ENCODE data around the gene KIAA1328.

KIAA1328 gene

GRCh38 chr18:36953047-36953446 lies 124.1 kb downstream of the KIAA1328 start:
- DNase-seq (ENCODE audit: low read depth): no peak

- no peak for DNase-seq (ENCODE audit: low read depth)
Observed at GRCh38 chr18:36960038-36960437, 131.1 kb downstream of the KIAA1328 start.

- DNase-seq (ENCODE audit: low read depth): no peak
Observed at GRCh38 chr18:36963464-36963863, 134.5 kb downstream of the KIAA1328 start.

GRCh38 chr18:36974686-36975085 lies 145.8 kb downstream of the KIAA1328 start:
- no peak for DNase-seq (ENCODE audit: low read depth)

GRCh38 chr18:36977121-36977520 lies 148.2 kb downstream of the KIAA1328 start:
- no peak for DNase-seq (ENCODE audit: low read depth)

GRCh38 chr18:36993068-36993467 lies 164.1 kb downstream of the KIAA1328 start:
- DNase-seq (ENCODE audit: low read depth): no peak

- no peak for DNase-seq (ENCODE audit: low read depth)
Observed at GRCh38 chr18:37006742-37007141, 177.8 kb downstream of the KIAA1328 start.

GRCh38 chr18:37012452-37012851 lies 183.5 kb downstream of the KIAA1328 start:
- no peak for DNase-seq (ENCODE audit: low read depth)

GRCh38 chr18:37019157-37019827 lies 190.4 kb downstream of the KIAA1328 start:
- no peak for DNase-seq (ENCODE audit: low read depth)

GRCh38 chr18:37033419-37033818 lies 204.5 kb downstream of the KIAA1328 start:
- no peak for DNase-seq (ENCODE audit: low read depth)

GRCh38 chr18:37042381-37042780 lies 213.5 kb downstream of the KIAA1328 start:
- DNase-seq (ENCODE audit: low read depth): no peak

GRCh38 chr18:37055137-37055802 lies 226.3 kb downstream of the KIAA1328 start:
- DNase-seq (ENCODE audit: low read depth): no peak

GRCh38 chr18:37064187-37064586 lies 235.3 kb downstream of the KIAA1328 start:
- no peak for DNase-seq (ENCODE audit: low read depth)

GRCh38 chr18:37065254-37065653 lies 236.3 kb downstream of the KIAA1328 start:
- no peak for DNase-seq (ENCODE audit: low read depth)

GRCh38 chr18:37084912-37085311 lies 256.0 kb downstream of the KIAA1328 start:
- no peak for DNase-seq (ENCODE audit: low read depth)

- no peak for DNase-seq (ENCODE audit: low read depth)
Observed at GRCh38 chr18:37085362-37085761, 256.4 kb downstream of the KIAA1328 start.

GRCh38 chr18:37107748-37108522 lies 279.0 kb downstream of the KIAA1328 start:
- no peak for DNase-seq (ENCODE audit: low read depth)

GRCh38 chr18:37122877-37123276 lies 293.9 kb downstream of the KIAA1328 start:
- DNase-seq (ENCODE audit: low read depth): no peak

- DNase-seq (ENCODE audit: low read depth): no peak
Observed at GRCh38 chr18:37124516-37124915, 295.6 kb downstream of the KIAA1328 start.

- no peak for DNase-seq (ENCODE audit: low read depth)
Observed at GRCh38 chr18:37135177-37135576, 306.2 kb downstream of the KIAA1328 start.

GRCh38 chr18:37138456-37138855 lies 309.5 kb downstream of the KIAA1328 start:
- DNase-seq (ENCODE audit: low read depth): no peak

- no peak for DNase-seq (ENCODE audit: low read depth)
Observed at GRCh38 chr18:37139876-37140275, 310.9 kb downstream of the KIAA1328 start.

- no peak for DNase-seq (ENCODE audit: low read depth)
Observed at GRCh38 chr18:37144921-37145320, 316.0 kb downstream of the KIAA1328 start.
